Sigmoid colon (tissue), 4 donors: ENCODE results near the gene ZC3H10.
"Not testable (repeated sequence)": the region's sequence is repeated elsewhere in the genome, so short reads cannot be mapped to it uniquely, and the experiment has no call there.

Experiments used
- CTCF ChIP-seq, 4 experiments: fragments of 450-650 bp in 3 of 4; fragments of 200-600 bp in 1 of 4; IDR thresholded peaks; one replicate each; pipeline ENCODE4 v1.5.1; 2016 to 2019; ENCODE audit warnings: antibody characterized with exemption in 4 of 4, mild to moderate bottlenecking in 3 of 4, moderate library complexity in 2 of 4
- POLR2A ChIP-seq, 2 donors: fragments of 450-650 bp; IDR thresholded peaks; one replicate each; pipeline ENCODE4 v1.6.1; 2016; ENCODE audit warnings: antibody characterized with exemption in 2 of 2, mild to moderate bottlenecking in 2 of 2, moderate library complexity in 2 of 2
- POLR2AphosphoS5 ChIP-seq, 4 donors: sonication (generic); formaldehyde crosslinking; IDR thresholded peaks; one replicate each; pipeline ENCODE4 v1.6.1; 2017; ENCODE audit warnings: antibody characterized with exemption in 4 of 4

- TF ChIP-seq POLR2AphosphoS5, POLR2A, CTCF (IDR thresholded peaks at IDR 0.05): not testable (repeated sequence)
Observed at GRCh38 chr12:56117082-56117706, 872 bp upstream of the ZC3H10 start.
